HG03196 (cell line): Measurements from ENCODE around the gene SBNO1.
"Not testable (repeated sequence)": the region's sequence is repeated elsewhere in the genome, so short reads cannot be mapped to it uniquely, and the experiment has no call there.

Experiments used
- ATAC-seq: cut with Tn5 transposase; IDR thresholded peaks from one replicate; pipeline ENCODE4 v1.9.1; 2021; ENCODE audit not compliant: unreplicated experiment

The SBNO1 gene

DNA sequence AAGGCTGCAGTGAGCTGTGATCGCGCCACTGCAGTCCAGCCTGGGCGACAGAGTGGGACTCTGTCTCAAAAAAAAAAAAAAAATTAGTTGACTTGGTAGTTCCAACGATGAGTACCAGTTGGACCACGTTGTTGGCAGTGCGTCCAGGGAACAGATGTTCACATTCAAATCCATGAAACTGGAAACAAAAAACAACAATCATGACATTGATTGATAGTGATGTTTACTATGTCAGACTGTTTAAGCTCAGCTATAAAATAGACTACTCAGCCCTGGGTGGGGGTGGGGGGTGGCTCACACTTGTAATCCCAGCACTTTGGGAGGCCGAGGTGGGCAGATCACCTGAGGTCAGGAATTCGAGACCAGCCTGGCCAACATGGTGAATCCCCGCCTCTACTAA lies 112.3 kb downstream of the SBNO1 start:
- ATAC-seq, result not testable (repeated sequence)

- ATAC-seq, result no peak
These were observed 113.1 kb downstream of the SBNO1 start for GRCh38 chr12:123251403-123252076.

- ATAC-seq, result no peak
These were observed 113.9 kb downstream of the SBNO1 start for GRCh38 chr12:123250471-123251383.

- not testable (repeated sequence) for ATAC-seq
These were observed 115.5 kb downstream of the SBNO1 start for GRCh38 chr12:123248996-123249741.

GRCh38 chr12:123248129-123248528 lies 116.5 kb downstream of the SBNO1 start:
- ATAC-seq, result not testable (repeated sequence)

GRCh38 chr12:123245678-123246077 lies 119.0 kb downstream of the SBNO1 start:
- no peak for ATAC-seq

DNA sequence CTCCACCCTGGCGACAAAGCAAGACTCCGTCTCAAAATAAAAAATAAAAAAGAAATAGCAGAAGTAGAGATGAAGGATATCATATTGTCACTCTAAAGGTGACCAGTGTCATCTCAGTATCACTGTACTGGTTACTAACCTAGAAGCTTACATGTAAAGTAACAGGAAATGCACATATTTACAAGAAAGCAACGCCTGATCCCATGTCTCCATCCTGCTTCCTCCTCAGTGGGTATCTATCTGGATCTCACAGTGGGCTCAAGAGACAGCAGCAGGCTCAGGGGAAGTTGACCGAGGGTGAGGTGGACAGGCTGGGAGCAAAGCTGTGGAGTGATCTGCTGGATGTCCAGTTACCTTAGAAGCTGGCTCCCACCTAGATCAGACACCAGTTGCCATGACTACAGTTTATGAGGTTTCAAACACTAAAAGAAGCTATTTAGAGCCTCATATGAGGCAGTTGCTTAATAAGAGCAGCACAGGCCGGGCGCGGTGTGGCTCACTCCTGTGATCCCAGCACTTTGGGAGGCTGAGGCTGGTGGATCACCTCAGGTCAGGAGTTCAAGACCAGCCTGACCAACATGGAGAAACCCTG lies 120.9 kb downstream of the SBNO1 start:
- ATAC-seq, result no peak

DNA sequence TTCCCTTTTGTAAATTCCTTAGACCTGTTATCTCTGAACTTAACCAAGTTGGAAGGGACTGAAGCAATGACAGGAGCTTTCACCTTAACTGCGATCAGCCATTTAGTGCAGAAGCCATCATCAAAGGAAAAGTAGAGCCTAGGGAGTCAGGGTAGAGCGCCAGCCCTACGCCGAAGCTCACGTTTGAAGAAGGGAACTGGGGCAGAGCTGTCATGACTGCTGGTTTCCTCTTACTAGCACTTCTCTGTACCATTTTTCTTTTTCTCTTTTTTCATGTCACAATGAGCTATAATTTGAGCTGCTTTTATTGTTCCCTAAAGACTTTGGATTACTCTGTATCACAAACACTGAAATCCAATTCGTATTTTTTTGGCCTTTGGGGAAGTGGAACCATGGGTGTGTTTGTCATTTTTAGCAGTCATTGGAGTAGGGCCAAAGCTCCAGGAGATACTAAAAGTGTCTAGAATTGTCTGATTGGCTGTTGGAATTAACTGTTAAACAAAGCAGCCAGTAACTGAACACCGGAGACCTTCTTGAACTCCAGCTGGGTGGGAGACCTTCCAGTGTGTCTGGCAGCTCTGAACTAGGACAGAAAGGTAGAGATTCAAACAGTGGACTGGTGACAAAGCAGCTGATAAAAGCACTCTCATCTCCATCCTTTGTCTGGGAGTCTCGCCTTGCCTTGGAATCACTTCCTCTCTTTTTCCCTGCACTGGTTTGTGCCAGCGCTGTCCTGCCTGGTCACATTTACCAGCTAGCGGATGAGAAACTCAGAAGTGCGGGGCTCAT lies 122.3 kb downstream of the SBNO1 start:
- no peak for ATAC-seq
